ENCODE data around the gene KXD1.
"Not testable (repeated sequence)": the region's sequence is repeated elsewhere in the genome, so short reads cannot be mapped to it uniquely, and the experiment has no call there.

KXD1 gene

GRCh38 chr19:18557411-18558201, at the start of gene KXD1:
KXD1 (plus strand) TSS chr19:18557870; CDS start chr19:18562057, 4,187 bp downstream.
- in situ Hi-C loops (cut with MboI; ENCODE audit: low sequenced_read_pairs) = no loop called here

- in situ Hi-C loops (cut with MboI; ENCODE audit: low sequenced_read_pairs) = no loop called here
Observed at GRCh38 chr19:18508585-18508984, 49.1 kb upstream of the KXD1 start.

GRCh38 chr19:18510216-18510615, 47.5 kb upstream of the KXD1 start:
- in situ Hi-C loops (cut with MboI; ENCODE audit: low sequenced_read_pairs) = no loop called here

DNA sequence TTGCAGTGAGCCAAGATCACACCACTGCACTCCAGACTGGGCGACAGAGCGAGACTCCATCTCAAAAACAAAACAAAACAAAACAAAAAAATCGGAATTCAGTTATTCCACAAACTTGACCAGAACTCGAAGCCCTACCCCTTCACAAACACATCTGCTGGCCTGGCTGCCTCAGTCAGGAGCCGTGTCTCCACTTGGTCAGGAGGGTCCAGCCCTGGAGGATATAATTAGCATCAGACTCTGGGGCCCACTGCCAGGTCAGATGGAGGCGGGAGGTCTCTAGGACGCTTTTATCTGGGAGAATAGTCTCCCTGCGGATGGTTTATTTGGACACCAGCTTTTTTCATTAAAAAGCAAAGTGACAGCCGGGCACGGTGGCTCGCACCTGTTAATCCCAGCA, 43.8 kb upstream of the KXD1 start:
- in situ Hi-C loops (cut with MboI; ENCODE audit: low sequenced_read_pairs) = no loop called here

GRCh38 chr19:18514800-18515682, 42.6 kb upstream of the KXD1 start:
- in situ Hi-C loops (cut with MboI; ENCODE audit: low sequenced_read_pairs) = no loop called here

GRCh38 chr19:18515959-18516358, 41.7 kb upstream of the KXD1 start:
- in situ Hi-C loops (cut with MboI; ENCODE audit: low sequenced_read_pairs) = no loop called here

GRCh38 chr19:18517606-18518005, 40.1 kb upstream of the KXD1 start:
- in situ Hi-C loops (cut with MboI; ENCODE audit: low sequenced_read_pairs) = no loop called here

GRCh38 chr19:18518639-18519038, 39.0 kb upstream of the KXD1 start:
- in situ Hi-C loops (cut with MboI; ENCODE audit: low sequenced_read_pairs) = no loop called here

DNA sequence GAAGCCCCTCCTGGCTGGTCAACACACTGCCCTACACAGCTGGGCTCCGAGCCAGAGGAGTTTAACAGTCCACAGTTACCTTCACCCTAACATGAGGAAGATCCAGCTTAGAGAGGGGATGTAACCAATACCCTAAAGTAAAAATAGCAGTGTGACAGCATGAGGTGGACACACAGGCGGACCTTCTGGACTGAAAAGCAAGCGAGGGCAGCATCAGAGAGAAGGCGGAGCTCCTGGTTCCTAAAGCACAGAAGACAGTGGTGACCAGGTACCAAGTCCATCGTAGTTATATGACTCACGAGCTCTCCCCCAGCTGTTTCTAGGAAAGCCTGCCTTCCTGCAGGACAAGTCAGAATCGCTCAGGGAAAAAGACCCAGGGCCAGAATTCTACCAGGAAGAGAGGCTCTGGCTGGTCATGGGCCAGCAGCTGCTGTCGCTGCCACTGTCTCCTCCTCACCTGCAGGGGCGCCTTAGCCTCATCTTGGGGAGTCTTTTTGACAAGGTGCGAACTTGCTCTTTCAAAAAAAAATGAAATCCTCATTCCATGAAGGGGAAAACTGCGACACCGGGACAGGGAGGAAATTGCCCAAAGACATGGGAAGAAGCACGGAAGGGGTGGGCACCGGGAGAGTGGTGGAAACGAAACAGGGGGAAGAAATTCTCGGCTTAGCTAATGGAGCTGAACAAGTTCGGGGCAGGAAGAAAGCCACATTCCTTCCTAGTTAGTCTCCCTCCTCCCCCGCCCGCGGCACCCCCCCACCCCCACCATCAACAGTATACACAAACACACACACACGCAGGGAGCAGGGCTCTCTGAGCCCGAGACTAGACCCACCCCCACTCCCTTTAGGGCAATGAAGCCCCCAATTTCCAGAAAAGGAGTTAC, 37.5 kb upstream of the KXD1 start:
- in situ Hi-C loops (cut with MboI; ENCODE audit: low sequenced_read_pairs) = no loop called here

GRCh38 chr19:18520848-18521691, 36.6 kb upstream of the KXD1 start:
- in situ Hi-C loops (cut with MboI; ENCODE audit: low sequenced_read_pairs) = no loop called here

DNA sequence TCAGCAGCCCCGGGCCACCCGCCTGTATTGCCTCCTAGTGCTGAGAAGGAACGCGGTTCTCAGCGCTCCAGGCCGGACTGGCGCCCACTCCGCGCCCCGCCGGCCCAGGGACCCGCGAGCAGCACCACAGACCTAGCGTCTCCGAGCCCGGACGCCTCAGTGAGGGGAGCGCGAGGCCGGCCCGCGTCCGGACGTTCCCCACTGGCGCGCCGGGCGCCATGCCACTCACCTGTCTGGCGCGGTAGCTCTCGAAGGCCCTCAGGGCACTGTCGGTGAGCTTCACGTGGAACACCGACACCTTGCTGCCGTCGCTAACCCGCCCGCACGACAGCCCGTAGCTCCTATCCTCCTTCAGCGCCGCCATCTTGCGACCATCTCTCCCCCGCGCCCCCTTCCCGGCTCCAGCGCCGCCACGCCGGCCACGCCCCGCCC, 36.0 kb upstream of the KXD1 start, which contains the start of gene ELL:
Gene ELL (minus strand): TSS at position 379 of the 432 bp plus-strand sequence. CDS start 15 bp downstream, at position 364.
- in situ Hi-C loops (cut with MboI; ENCODE audit: low sequenced_read_pairs) = no loop called here

GRCh38 chr19:18522124-18522861, 35.4 kb upstream of the KXD1 start:
- in situ Hi-C loops (cut with MboI; ENCODE audit: low sequenced_read_pairs) = no loop called here

DNA sequence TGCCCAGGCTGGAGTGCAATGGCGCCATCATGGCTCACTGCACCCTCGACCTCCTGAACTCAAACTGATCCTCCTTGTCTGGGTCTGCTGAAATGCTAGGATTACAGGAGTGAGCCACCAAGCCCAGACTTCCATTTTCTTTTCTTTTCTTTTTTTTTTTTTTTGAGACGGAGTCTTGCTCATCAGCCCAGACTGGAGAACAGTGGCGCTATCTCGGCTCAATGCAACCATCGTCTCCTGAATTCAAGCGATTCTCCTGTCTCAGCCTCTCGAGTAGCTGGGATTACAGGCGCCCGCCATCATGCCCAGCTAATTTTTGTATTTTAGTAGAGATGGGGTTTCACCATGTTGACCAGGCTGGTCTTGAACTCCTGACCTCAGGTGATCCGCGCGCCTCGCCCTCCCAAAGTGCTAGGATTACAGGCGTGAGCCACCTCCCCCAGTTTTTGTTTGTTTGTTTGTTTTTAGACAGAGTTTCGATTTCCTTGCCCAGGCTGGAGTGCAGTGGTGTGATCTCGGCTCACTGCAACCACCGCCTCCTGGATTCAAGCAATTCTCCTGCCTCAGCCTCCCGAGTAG, 34.7 kb upstream of the KXD1 start:
- in situ Hi-C loops (cut with MboI; ENCODE audit: low sequenced_read_pairs) = not testable (repeated sequence)

DNA sequence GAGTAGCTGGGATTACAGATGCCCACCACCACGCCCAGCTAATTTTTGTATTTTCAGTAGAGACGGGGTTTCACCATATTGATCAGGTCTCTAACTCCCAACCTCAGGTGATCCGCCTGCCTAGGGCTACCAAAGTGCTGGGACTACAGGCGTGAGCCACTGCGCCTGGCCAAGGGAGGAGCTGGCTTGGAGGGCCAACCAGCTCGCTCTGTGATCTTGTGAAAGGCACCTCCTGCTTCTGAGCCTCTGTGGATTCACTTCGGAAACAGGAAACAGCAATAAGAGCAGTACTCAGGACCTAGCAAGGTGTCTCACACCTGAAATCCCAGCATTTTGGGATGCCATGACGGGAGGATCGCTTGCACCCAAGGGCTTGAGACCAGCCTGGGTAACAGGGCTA, 33.8 kb upstream of the KXD1 start:
- in situ Hi-C loops (cut with MboI; ENCODE audit: low sequenced_read_pairs) = no loop called here

- in situ Hi-C loops (cut with MboI; ENCODE audit: low sequenced_read_pairs) = no loop called here
Observed at GRCh38 chr19:18526316-18526715, 31.4 kb upstream of the KXD1 start.

- in situ Hi-C loops (cut with MboI; ENCODE audit: low sequenced_read_pairs) = no loop called here
Observed at GRCh38 chr19:18529782-18530181, 27.9 kb upstream of the KXD1 start.

DNA sequence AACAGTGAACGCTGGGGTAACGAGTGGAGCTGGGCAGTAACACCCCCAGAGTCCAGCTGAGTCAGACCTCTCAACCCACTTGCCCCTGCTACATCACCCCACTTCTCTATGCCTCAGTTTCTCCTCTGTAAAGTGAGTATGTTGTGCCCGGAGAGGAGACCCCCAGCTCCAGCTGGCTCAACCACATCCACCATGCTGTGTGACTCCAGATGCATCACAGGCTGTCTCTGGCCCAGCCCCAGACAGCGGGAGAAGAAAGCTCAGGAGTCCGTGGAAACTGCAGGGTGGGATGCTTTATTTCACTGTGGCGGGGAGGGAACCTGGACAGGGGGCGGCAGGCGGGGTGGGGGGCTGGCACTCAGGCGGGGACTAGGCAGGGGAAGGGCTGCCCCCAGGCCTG, 26.2 kb upstream of the KXD1 start:
- in situ Hi-C loops (cut with MboI; ENCODE audit: low sequenced_read_pairs) = no loop called here

GRCh38 chr19:18532168-18532890, 25.3 kb upstream of the KXD1 start:
- in situ Hi-C loops (cut with MboI; ENCODE audit: low sequenced_read_pairs) = no loop called here
